Islet of Langerhans (tissue), 1 donor: ENCODE results near the gene RDM1.
"Not testable (repeated sequence)": the region's sequence is repeated elsewhere in the genome, so short reads cannot be mapped to it uniquely, and the experiment has no call there.

Source experiments
- FAIRE-seq: peaks from one replicate; lab custom pipeline; 2011; peaks lifted over from hg19 to GRCh38; lab: Jason Lieb, UNC

RDM1 gene

DNA sequence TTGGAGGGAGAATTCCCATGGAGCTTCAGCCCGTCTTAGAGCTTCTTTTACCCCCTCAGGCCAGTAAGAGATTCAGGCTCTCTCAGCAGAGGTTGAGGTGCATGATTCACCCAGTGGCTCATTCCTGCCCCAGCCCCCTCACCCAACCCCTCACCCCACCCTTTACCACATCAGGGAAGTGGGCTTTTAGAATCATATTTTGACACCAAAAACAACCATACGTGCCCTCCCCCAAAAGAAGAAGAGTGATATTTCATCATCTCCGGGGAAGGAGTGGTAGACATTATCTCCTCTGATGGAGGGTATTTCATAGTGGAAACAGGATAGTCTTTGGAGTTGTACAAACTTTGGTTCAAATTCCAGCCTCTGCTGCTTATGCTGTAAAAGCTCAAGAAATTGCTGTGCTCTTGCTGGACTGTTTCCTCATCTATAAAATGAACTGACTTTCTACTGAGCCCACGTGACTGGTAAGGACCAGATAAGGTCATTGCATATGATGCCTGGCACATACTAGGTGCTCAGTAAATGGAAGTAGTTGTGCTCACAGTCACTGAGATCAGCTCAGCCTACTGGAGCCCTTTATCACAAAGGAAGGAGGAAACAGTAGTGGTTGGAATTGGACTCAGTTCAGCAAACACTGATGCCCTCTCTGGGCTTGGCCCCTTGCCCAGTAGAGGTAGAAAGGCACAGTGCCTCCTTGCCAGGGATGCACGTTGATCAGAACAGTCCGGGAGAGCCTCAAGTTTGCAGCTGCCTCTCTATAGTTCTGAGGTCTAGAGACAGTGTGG is 32.1 kb downstream of the RDM1 start:
- FAIRE-seq: no peak

DNA sequence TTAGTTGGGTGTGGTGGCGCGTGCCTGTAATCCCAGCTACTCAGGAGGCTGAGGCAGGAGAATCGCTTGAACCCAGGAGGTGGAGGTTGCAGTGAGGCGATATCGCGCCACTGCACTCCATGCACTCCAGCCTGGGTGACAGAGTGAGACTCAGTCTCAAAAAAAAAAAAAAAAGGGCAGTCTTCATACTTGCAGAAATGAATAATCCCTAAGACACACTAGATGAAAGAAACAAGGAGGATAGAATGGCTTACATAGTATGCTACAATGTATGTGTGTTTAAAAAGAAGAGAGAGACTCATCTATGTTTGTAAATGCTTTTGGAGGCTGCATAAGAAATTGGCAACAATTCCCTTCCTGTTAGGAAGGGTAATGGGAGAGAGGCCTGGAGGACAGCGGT is 32.8 kb downstream of the RDM1 start:
- not testable (repeated sequence) for FAIRE-seq

DNA sequence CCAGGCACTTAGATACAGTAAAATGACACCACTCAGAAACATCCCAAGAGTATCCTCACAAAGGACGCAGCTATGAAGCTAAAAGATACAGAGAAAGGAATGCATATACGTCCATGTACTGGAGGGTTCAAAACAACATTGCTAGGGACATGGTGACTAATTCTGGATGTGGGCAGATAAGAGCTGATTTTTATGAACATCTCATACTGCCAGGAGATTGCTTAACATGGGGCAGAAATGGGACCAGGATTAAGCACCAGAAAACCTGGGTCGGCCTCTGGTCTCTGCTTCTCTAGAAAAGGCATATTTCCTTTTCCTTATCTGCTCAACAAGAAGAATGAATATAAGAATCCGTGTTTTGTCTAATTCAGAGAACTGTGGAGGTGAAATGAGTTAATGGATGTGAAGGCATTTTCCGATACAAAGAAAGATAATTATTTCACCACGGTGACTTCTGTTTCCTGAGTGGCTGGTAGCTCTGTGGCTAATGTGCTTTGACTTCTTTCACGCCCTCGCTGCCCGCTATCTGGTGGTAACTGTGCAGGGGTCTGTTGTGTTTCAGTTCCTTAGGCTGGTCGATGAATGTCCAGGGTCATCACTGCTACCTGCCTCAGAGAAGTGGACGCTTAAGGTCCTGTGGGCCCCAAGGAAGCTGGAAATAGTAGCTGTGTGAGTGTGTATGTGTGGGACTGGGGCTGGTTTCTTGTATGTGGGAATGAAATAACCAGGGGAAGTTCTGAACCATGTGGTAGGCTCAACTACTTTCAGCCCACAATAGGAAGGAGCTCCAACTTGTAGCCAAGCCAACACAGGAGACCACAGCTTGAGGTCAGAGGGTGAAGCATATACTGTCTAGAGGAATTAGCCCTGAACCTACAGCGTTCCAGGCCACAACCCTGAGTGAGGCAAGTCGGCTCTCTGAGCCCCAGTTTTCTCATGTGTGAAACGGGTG is 34.7 kb downstream of the RDM1 start:
- FAIRE-seq: no peak

GRCh38 chr17:35894206-35894605 is 36.4 kb downstream of the RDM1 start:
- FAIRE-seq: no peak

DNA sequence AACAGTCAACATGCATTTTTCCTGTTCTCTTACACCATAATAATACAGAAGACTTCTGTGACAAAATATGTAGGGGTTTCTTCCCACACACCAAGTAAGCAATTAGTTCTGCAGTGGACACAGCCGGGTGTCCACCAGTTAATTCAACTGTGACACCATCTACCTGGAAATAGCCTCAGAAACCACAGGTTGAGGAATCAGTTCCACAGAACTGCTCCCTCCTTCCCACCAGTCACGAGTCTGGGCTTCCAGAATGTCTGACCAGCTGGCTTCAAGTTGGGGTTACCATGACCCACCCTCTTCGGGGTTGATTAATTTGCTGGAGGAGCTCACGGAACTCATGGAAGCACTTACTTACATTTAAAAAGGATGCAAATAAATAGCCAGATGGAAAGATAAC is 36.8 kb downstream of the RDM1 start:
- FAIRE-seq: no peak

DNA sequence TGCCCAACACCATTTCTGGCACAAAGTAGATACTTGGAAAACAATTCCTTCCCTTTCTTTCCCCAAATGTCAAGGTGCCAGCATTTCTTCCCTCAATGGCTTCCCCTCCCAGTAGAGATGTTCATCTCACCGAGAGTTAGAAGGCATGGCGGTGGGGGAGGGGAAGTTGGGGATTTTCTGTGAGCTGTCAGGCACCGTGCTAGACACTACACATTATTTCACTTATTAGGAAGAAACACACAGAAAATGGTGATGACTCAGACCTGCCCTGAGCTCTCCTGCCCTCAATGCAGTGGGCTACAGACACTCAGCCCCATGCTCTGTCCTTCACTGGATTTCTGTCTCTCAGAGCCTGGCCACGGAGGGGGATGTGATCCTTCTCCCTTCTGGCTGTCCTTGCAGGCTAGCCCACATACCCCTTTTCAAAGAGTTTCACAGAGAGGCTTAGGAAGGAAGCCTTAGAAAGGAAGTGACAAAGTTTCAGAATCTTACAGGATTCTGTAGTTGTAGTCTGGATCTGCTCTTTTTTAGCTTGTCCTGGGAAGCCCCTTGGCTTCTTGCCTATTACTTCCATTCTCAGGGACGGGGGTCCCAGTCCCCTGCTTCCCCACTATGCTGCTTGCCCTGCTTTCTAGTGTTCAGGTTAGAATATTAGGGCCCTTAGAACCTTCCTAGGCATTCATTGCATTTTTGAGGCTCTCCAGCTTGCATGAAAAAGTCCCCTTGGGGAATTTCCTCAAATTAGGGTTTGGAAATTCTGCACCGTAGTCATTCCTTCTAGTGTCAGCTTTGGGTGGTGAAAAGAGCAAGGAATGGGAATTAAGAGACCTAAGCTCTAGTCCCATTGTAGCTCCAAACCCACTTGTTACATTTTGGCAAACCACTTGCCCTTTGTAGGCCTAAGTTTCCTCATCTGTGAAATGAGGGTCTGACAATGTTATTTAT is 38.2 kb downstream of the RDM1 start:
- FAIRE-seq: no peak

- no peak for FAIRE-seq
Observed at GRCh38 chr17:35891269-35891668, 39.3 kb downstream of the RDM1 start.

GRCh38 chr17:35890774-35891155 is 39.8 kb downstream of the RDM1 start:
- no peak for FAIRE-seq

DNA sequence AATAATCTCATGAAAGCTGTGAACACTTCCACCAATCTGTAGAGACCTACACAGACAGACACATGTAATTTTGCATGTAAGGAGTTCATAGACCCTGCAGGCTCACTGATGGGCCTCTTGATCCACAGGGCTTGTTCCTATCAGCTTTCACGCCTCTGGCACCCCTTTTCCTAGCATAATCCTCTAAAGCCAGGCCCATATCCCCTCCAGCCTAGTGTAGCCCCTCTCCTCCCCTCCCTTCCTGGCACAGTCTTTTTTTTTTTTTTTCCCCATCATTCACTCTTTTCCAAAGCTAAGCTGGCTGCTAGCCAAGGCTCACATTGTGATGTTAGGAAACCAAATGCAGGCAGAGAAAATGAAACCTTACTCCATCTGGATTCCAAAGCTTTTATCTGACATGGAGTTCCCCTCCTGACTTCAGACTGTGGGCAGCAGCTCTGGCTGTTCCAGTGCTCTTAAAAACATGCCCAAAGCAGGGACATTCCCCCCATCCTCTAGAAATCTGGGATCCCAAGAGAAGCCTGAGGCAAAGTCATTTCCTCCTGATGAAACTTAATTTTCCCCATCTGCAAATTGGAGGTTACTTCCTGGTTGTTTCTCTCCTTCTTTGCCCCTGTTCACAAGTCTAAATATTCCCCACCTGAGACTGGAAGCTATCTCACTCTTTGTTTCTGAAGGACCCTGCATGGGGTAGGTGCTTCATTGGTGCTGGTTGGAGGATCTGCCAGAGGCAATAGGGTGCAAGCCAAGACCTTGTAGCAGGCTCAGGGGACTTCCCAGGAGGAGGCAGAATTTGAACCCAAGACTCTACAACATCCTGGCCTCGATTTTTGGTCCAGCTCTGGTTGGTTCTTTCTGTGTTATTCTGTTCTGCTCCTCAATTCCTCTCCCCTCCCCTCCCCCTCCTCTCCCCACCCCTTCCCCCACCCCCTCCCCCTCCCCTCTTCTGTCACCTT is 40.5 kb downstream of the RDM1 start:
- no peak for FAIRE-seq

DNA sequence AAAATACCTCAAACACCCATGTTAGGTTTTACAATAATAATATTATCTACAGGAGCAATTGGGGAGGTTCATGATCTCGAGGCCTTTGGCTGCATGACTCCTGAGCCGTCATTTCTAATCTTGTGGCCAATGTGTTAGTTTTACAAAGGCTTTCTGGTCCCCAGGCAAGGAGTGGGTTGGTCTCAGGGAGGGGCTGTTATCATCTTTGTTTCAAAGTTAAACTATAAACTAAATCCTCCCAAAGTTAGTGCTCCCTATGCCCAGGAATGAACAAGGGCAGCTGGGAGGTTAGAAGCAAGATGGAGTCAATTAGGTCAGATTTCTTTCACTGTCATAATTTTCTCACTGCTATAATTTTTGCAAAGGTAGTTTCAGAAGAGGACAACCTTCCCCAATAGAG is 41.3 kb downstream of the RDM1 start:
- FAIRE-seq: no peak

DNA sequence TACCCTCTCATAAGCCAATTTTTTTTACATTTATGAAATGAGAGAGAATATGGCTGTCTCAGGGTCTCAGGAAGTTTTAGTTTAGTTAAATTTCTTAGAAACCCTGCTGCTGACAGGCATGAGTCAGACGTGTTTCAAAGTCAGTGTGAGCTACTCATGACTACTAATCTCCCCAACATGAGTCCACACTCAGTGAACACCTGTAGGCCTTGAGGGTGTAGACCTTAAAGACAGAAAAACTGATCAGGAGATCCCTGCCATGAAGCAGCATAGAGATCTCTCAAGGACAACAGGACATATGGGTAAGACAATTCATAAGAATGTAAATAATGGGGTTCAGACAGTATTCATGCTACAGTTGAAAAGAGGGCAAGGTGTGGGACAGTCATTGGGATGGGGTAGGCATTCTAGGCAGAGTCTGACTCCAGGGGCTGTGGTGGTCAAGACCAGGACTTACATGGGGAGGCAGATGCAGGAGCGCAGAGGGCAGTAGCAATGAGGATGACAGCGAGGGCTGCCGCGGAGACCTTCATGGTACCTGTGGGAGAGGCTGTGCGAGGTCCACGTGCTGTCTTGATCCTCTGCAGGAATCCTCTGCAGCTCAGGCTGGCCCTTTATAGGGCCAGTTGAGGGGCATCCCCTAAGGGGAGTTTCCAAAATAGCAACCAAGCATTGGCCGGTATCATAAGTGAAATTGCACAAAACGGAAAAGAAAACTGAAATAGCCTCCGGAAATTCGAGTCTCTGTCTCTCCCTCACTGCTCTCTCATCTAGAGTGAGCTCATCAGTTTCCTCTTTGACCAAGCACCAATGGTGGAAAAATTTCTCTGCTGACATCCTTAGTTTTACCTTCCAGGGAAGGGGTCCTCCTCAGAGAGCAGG is 50.6 kb downstream of the RDM1 start, which contains the start of gene CCL5:
Gene CCL5, minus strand, starts transcription at position 588 of the 882 bp plus-strand sequence.
- no peak for FAIRE-seq

GRCh38 chr17:35878361-35878760 is 52.2 kb downstream of the RDM1 start:
- FAIRE-seq: no peak

- no peak for FAIRE-seq
Observed at GRCh38 chr17:35877345-35878029, 53.1 kb downstream of the RDM1 start.

- no peak for FAIRE-seq
Observed at GRCh38 chr17:35876534-35876933, 54.0 kb downstream of the RDM1 start.

DNA sequence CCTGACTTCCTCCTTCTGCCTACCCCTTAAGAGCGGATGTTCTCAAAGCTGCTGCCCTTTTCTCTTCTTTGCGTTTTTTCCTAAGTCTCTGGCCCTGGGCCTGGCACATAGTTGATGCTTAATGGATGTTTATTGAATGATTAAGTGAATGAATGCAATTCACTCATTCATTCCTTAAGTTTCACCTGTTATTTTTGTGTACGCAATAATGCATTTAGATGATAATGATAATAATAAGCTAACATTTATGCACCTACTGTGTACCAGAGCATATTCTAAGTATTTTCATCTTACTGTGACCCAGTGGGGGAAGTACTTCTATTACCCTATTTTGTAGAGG is 54.8 kb downstream of the RDM1 start:
- no peak for FAIRE-seq

DNA sequence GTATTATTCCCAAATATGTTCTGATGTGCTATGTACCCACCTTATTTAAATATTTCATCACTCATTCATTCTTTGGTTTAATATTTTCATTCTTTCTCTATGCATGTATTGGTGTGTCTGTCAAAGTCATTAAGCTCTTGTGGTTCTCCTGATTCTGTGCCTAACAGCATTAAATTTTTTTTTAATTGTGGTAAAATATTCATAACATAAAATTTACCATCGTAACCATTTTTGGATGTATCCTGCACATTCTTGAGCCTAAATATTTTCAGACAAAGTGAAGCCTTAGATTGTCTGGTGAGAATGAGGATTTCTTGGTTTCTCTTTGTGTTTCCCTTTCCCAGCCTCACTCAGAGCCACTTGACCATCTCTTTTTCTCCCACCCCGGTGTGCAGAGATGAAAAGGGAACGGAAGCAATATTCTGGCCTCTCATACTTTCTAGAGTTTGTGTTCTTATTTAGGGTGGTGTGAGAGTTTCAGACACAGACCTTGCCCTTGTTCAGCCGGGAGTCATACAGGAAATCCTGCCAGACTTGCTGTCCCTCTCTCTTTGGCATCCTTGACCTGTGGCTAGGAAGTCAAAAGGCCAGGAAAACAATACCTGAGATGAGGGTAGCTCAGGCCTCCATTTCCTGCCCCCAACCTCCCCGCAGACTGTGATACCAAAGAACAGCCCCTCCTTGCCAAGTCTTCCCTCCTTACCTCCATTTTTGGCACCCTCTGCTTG is 55.3 kb downstream of the RDM1 start:
- FAIRE-seq: no peak

DNA sequence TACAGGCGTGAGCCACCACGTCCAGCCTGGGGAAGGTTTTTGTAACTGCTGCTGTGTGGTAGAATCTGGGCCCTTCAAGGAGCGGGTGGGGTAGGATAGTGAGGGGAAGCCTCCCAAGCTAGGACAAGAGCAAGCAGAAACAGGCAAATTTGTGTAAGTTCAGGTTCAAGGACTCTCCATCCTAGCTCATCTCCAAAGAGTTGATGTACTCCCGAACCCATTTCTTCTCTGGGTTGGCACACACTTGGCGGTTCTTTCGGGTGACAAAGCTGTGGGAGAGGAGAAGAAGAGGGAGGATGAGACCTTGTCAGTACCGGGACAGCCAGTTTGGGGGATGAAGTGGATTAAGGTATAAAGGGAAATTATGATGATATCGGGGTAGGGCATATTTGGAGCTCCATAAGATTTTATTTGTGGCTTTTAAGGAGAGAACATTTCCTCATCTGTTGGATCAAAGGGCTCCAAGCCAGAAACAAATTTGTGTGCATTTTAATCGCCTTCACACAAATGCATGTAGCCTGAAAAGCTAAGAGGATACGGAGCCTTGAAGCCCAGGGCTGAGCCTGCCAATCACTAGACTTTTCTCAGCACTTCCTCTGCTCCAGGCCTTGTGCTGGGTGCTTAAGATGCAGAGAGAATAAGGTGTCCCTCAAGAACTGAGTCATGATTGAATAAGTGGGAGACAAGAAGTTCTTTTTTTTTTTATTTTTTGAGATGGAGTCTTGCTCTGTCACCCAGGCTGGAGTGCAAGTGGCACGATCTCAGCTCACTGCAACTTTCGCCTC is 58.2 kb downstream of the RDM1 start:
- no peak for FAIRE-seq
